Measurements from ENCODE around the gene DNAJC22. TPM values are rescaled to one million over a fixed set of nuclear protein-coding genes. Genes with fewer than 3 reads are reported as not detected.

DNAJC22 gene
- total RNA-seq, result 10 to 100 TPM in 3 of 4 donors, 1 to 10 TPM in 1; 5.0 to 57.8 (median 56.4) TPM

DNA sequence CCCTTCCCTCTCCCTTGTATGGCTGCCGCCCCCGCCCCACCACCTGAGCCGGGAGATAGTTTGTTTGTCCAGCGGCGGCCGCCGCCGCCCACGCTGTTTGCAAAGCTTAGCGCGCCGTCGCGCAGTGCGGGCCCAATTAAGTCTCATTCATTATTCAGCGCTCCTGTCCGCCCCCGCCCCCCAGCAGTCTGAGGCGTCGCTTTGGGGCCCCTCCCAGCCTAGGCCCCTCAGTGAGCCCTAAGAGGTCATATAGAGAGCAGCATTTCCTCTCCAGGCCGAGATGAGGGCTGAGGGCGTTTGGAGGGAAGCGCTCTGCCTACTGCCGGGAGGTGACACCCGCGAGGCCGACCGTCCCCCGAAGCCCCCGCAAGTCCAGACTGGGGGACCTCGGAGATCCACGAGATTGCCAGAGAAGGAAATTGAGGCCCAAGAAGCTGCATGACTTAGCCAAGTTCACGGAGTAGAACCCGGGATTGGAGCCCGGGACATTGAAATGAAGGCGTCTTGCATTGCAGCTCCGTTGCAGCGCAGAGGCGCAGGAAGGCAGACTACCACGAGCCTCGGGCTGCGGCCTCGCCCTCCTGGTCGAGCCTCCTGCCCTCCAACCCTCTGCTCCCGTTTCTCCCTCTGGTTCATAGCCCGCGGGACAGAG is at the start of gene DNAJC22:
TSS of gene DNAJC22 (plus strand) at position 230 of the 652 bp plus-strand sequence. CDS start 1,985 bp downstream, outside the sequence.
- Histone ChIP-seq H3K27me3 (peaks cover 0 to 25% of the 10 kb centered on the region in 2 donors), H3K36me3 (no peaks in the 10 kb centered on the region), H3K4me3 (peak within 1 kb of the TSS; percentile 16 to 75 (median 43)), H3K4me1 (peaks cover 7 to 63% (median 47%) of the 10 kb centered on the region in 4 donors), H3K27ac (no peak within 1 kb of the TSS), H3K9me3 (no peaks in the 10 kb centered on the region)
- peak in 1 of 3 donors; percentile 71 for DNase-seq
- no peak for TF ChIP-seq POLR2A (IDR thresholded peaks at IDR 0.05)
- TF ChIP-seq CTCF (IDR thresholded peaks at IDR 0.05), result no peak

DNA sequence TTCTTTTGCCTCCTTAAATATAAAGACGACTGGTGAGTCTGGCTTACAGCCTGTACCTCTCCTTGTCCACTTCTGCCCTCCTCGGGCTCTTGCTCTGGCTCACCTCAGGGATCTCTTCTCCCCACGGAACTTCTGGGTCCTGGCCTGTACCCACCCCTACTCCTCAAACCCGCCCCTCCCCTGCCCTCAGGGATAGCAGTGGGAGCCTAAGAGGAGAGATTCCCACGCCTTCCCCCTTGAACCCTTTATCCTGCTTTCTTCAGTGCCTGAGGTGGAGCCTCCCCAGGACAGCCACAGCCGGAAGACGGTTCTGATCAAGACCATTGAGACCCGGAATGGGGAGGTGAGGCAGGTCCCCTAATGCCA is 49.0 kb upstream of the DNAJC22 start:
- no peak for DNase-seq
- peak overlapping the region in 3 of 4 donors; percentile 31 to 41 (median 35) for H3K4me3 ChIP-seq
- peaks cover 7 to 29% (median 12%) of the 10 kb centered on the region in 4 donors for H3K4me1 ChIP-seq
- no peak overlapping the region for H3K27ac ChIP-seq
- H3K36me3 ChIP-seq, result no peaks in the 10 kb centered on the region
- no peak for TF ChIP-seq POLR2A (IDR thresholded peaks at IDR 0.05)
- TF ChIP-seq CTCF (IDR thresholded peaks at IDR 0.05), result no peak
- peaks cover 0 to 35% of the 10 kb centered on the region in 2 donors for H3K27me3 ChIP-seq
- no peaks in the 10 kb centered on the region for H3K9me3 ChIP-seq

DNA sequence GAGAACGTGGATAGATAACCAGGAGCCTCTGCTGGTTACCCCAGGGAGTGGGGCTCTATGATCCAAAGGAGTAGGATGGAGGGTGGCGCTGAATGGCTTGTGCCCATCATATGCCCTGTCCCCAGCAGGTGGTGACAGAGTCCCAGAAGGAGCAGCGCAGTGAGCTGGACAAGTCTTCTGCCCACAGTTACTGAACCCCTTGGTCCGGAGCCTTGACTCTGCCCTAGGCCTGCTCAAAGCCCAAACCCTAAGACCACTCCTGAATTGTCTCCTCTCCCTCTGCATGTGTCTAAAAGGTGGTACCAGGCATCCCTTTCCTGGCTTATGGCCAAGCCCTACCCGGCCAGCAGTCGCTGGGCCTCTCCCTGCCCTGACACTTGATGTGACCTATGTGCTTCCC is 48.5 kb upstream of the DNAJC22 start:
- Histone ChIP-seq H3K9me3 (no peaks in the 10 kb centered on the region), H3K27ac (no peak overlapping the region), H3K36me3 (no peaks in the 10 kb centered on the region), H3K4me3 (no peak overlapping the region), H3K4me1 (peaks cover 7 to 29% (median 12%) of the 10 kb centered on the region in 4 donors), H3K27me3 (peaks cover 0 to 35% of the 10 kb centered on the region in 2 donors)
- peak in 1 of 3 donors; percentile 46 for DNase-seq
- peak in 2 of 6 experiments; percentile 25 to 31 for TF ChIP-seq CTCF (IDR thresholded peaks at IDR 0.05)
- no peak for TF ChIP-seq POLR2A (IDR thresholded peaks at IDR 0.05)

DNA sequence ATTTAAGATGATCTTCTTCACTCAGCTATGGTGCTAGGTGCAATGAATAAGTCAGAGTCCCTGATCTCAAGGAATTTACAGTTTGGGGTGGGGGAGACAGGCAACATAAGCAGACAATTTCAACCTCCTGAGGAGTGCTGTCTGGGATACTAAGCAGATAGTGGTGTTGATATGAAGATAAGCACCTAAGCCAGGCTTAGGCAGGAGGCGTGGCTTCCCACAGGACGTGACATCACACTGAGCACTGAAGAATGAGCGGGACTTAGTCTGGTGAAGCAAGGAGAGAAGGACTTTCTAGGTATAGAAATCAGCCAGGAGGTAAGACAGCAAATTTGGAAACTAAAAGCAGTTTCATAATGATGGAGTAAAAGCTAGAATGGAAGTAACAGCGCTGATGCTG is 44.9 kb upstream of the DNAJC22 start:
- Histone ChIP-seq H3K27me3 (peaks cover 0 to 17% of the 10 kb centered on the region in 2 donors), H3K4me3 (no peak overlapping the region), H3K27ac (no peak overlapping the region), H3K9me3 (no peaks in the 10 kb centered on the region), H3K4me1 (peaks cover 5 to 10% (median 9%) of the 10 kb centered on the region in 4 donors), H3K36me3 (no peaks in the 10 kb centered on the region)
- DNase-seq, result peak in 1 of 3 donors; percentile 44
- TF ChIP-seq POLR2A (IDR thresholded peaks at IDR 0.05), result no peak
- no peak for TF ChIP-seq CTCF (IDR thresholded peaks at IDR 0.05)

DNA sequence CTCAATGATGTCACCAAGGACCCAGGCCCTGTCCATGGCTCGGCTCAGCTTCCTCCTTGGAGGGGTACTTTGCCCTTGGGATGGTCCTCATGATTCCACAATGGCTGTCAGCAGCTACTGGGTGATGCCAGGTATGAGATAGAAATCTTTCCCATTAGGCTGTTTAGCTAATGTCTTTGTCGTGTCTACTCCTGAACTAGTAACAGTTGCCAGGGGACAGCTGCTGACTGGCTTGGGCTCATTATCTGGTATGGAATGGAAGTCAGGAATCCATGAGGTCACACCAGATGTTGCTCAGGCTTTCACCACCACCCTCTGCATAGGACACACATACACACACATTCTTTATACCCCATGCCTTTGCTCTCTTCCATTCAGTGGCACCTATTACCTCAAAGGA is 42.5 kb upstream of the DNAJC22 start:
- Histone ChIP-seq H3K9me3 (no peaks in the 10 kb centered on the region), H3K4me1 (no peaks in the 10 kb centered on the region), H3K27ac (no peak overlapping the region), H3K27me3 (no peaks in the 10 kb centered on the region), H3K36me3 (no peaks in the 10 kb centered on the region), H3K4me3 (no peak overlapping the region)
- no peak for TF ChIP-seq CTCF (IDR thresholded peaks at IDR 0.05)
- TF ChIP-seq POLR2A (IDR thresholded peaks at IDR 0.05), result no peak
- peak in 1 of 3 donors; percentile 14 for DNase-seq

Data from Peyer's patch (tissue), 4 donors.